Myocyte (in vitro differentiated cells): Measurements from ENCODE around the gene CCBE1. TPM values are rescaled to one million over a fixed set of nuclear protein-coding genes. Genes with fewer than 3 reads are reported as not detected.
A peak's percentile ranks its signal among the peaks of the same experiment; 100 is the strongest.

ENCODE experiments used
- DNase-seq: peaks from one replicate; pipeline ENCODE4 v3.0.0-alpha.2; 2012; ENCODE audit warnings: low read depth
- total RNA-seq: library from RNA; depleted of rRNA; stranded (reverse); fragments of >200 nt; gene quantifications from 2 replicates; pipeline ENCODE4 v1.2.3, GENCODE V29; 2014

Gene CCBE1
- total RNA-seq, 1 donor from 2014 or later = 8.6 TPM

GRCh38 chr18:59502274-59503175 lies 194.7 kb downstream of the CCBE1 start:
- peak; percentile 68 for DNase-seq

DNA sequence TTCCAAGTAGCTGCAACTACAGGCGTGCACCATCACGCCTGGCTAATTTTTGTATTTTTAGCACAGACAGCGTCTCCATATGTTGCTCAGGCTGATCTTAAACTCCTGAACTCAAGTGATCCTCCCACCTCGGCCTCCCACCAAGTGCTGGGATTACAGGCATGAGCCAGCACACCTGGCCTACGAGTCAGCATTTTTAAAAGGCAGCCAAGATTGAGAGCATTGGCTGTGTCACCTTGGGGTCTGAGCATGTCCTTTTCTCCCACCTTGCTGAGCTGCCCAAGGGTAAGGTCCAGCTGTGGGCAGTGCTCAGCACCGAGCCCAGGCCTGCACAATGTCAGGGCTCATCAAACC lies 195.3 kb downstream of the CCBE1 start:
- no peak for DNase-seq

DNA sequence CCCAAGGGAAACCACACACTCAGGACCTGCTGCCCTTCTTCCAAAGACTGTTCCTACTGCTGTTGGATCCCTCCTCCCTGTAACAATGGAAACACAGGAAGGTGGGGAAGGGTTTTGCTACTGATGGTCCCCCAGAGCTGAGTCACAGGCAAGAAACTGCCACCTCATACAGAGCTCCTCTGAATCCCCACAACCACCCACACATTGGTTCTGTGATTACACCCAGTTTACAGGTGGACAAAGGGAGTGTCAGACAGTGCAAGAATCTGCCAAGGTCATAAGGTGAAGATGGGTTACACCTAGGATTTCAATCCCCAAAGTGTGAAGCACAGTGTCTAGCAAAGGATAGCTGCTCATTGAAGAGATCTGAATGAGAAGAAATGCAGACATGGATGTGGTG lies 196.5 kb downstream of the CCBE1 start:
- DNase-seq = no peak

- no peak for DNase-seq
Observed at GRCh38 chr18:59498506-59499086, 198.6 kb downstream of the CCBE1 start.

- no peak for DNase-seq
Observed at GRCh38 chr18:59492756-59493421, 204.3 kb downstream of the CCBE1 start.

GRCh38 chr18:59488899-59489298 lies 208.3 kb downstream of the CCBE1 start:
- DNase-seq = no peak

DNA sequence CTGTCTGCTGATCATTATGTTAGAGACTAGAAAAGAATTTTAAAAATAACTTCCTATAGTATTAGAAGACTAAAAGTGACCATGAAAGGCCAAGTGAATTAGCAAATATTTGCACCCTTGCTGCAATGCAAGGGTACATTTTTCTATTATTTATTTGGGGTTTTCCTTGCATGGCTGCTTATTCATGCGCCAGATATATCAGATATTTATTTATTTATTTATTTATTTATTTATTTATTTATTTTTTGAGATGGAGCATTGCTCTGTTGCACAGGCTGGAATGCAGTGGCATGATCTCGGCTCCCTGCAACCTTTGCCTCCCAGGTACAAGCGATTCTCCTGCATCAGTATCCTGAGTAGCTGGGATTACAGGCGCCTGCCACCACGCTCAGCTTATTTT lies 211.8 kb downstream of the CCBE1 start:
- no peak for DNase-seq

GRCh38 chr18:59484561-59485328 lies 212.5 kb downstream of the CCBE1 start:
- no peak for DNase-seq

GRCh38 chr18:59484131-59484530 lies 213.1 kb downstream of the CCBE1 start:
- no peak for DNase-seq

GRCh38 chr18:59481436-59481835 lies 215.8 kb downstream of the CCBE1 start:
- DNase-seq = no peak

DNA sequence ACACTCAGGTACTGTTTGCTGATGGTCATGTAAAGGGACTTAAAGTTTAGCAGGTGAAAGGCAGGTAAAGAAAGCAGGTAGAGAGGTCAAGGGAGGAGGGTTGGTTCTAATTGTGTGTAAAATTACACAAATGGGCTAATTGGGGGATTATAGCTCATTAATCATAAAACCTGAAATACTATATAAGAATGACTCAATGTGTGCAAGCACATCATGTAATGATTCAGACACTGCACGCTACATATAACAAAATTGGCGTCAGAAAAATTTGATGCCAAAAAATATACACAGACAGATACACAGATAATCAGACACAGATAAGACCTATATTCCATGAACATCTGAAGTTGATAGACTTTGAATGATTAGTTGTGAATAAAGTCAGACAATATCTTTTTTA lies 217.4 kb downstream of the CCBE1 start:
- DNase-seq = no peak

DNA sequence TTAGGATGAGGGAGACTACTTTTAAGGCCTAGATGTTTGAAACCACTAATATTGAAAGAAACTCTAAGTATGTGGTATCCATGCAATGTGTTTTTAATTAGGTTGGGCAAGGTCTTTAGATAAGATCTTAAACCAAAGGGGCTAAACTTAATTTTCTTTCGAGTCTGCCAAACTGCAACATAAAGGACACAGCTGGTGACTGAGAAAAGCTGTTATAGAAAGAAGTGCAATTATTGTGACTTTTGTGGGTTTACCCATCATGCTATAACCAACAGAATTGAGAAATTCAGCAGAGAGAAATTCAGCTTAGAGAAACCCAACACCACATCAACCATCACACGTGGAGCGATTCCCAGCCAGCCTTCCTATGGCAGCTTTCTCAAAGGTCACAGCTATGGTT lies 218.6 kb downstream of the CCBE1 start:
- DNase-seq = no peak

- DNase-seq = no peak
Observed at GRCh38 chr18:59477849-59478248, 219.4 kb downstream of the CCBE1 start.

DNA sequence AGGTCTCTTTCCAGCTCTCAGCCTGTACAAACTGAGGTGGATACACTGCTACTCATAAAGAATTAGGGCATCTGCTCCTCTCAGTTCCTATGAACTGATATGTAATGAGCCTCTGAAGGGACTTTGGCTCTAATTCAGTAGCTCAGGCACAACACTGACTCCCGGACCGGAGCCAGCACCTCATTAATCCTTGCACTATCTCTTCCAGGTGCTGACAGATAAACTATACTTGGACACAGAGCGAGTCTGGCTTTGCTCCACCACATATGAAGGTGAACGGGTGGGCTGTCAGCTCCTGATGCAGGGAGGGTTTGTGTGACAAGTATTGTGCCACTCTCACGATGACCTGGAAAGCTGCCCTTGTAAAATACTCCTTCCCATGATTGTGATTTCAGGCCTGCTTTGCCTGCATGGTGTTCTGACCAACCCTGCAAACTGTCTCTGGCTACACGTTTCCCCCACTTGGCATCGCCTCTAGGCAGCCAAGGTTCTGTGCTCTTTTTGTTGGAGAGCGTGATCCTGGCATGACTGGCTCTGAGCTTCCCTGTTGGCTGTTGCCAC lies 226.6 kb downstream of the CCBE1 start:
- DNase-seq = no peak

DNA sequence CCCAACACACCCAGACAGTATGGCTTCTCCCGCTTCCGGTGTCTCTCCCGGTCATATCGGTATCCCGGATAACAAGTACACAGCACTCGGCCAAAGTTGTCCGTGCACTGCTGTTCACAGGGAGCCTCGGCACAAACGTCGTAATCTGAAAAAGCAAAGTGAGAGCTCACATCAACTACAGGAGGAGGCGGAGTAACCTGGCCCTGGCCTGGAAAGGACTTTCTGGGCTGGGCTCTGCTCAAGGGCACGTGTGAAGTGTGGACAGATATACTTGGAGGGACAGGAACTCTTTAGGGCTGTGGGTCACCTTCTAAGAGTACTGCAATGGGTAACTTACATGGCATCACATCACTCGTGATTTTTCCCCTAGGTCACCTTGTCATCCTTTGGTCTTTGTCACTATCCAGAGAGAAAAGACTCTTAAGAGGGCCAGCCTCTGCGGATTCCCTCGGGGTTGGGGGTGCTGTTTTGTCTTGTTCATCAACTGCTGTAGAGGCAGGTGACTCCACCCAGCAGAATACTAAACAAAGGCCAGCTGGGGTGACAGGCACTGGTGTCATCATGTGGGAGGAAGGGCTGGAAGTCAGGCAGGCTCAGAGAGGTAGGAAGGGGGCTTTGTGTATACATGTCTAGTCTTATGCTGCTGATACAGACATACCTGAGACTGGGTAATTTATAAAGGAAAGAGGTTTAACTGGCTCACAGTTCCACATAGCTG lies 227.6 kb downstream of the CCBE1 start:
- no peak for DNase-seq

DNA sequence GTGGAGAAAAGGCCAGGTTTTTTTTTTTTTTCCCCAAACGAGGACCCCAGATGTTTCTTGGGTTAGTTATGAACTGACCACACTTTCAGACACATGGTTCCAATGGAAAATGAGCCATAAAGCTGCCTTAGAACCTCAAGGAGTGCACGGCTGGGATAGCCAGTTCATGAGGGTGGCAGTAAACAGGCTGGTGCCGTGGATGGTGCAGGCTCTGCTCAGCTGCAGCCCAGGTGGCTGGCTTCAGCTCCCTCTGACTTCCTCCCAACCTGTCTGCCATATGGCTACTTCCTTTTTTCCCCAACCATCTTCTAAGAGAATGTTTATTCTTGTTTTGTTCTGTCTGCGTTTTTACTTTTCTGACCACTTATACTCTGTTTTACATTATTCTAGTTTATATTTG lies 228.4 kb downstream of the CCBE1 start:
- no peak for DNase-seq

- no peak for DNase-seq
Observed at GRCh38 chr18:59467497-59467896, 229.7 kb downstream of the CCBE1 start.

DNA sequence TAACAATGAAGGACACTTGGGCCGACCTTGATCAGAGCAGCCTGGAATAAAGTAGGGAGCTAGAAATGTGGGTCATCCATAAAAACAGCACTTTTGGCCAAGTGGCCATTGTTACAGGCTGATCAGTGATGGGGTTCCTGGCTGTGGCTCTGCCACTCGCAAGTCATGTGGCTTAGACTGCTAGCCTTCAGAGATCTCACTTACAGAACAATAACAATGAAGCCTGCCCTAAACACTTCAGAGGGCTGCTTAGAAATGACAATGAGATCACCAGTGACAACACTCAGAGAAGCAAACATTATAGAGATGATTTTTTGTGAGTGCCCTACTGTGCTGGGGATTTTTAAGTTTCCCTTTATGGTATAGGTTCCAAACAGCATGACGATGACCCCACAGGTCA lies 230.2 kb downstream of the CCBE1 start:
- DNase-seq = no peak

- DNase-seq = peak; percentile 70
Observed at GRCh38 chr18:59464486-59464885, 232.7 kb downstream of the CCBE1 start.

GRCh38 chr18:59461171-59461570 lies 236.1 kb downstream of the CCBE1 start:
- no peak for DNase-seq

DNA sequence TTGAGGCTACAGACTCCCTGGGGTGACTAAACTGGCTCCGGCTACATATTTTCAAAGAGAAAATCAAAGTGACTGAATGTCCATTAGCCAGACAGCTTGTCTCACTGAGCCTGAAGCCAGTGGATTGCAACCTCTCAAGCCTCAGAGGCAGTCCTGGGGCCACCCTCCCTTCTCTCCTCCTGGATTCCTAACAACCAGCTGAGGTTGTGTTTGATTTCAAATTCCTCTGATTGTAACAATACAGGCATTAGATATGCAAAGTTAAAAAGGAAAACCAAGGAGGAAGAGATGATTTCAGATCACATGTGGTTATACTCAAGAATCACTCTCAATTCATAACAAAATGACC lies 237.2 kb downstream of the CCBE1 start:
- DNase-seq = no peak
